ENCODE measurements around the gene POLR2F.

POLR2F gene

GRCh38 chr22:37953437-37954179, at the start of gene POLR2F, which contains the start of gene C22orf23:
Gene POLR2F (plus strand): TSS chr22:37953699. CDS start chr22:37953788, 89 bp downstream.
Gene C22orf23 (minus strand): TSS chr22:37953601. CDS start chr22:37953149, 452 bp downstream.
- DNase-seq = peak; percentile 96

- DNase-seq = peak in 1 of 2 donors; percentile 33
Observed at GRCh38 chr22:37904572-37905533, 48.6 kb upstream of the POLR2F start.

GRCh38 chr22:37905534-37906363, 47.8 kb upstream of the POLR2F start, which contains the start of gene MICALL1:
Gene MICALL1 (plus strand): TSS chr22:37906297. CDS start chr22:37906423, 126 bp downstream.
- DNase-seq = peak; percentile 71 to 72

GRCh38 chr22:37906364-37907008, 47.0 kb upstream of the POLR2F start:
- peak; percentile 10 to 44 for DNase-seq

GRCh38 chr22:37907036-37907954, 46.2 kb upstream of the POLR2F start:
- DNase-seq = no peak

- no peak for DNase-seq
Observed at GRCh38 chr22:37909766-37910165, 43.7 kb upstream of the POLR2F start.

GRCh38 chr22:37910890-37911672, 42.4 kb upstream of the POLR2F start:
- no peak for DNase-seq

- no peak for DNase-seq
Observed at GRCh38 chr22:37911697-37912096, 41.8 kb upstream of the POLR2F start.

GRCh38 chr22:37912171-37912570, 41.3 kb upstream of the POLR2F start:
- DNase-seq = no peak

- DNase-seq = no peak
Observed at GRCh38 chr22:37913233-37913721, 40.2 kb upstream of the POLR2F start.

- no peak for DNase-seq
Observed at GRCh38 chr22:37916311-37916710, 37.2 kb upstream of the POLR2F start.

- DNase-seq = no peak
Observed at GRCh38 chr22:37917874-37918548, 35.5 kb upstream of the POLR2F start.

GRCh38 chr22:37918580-37919270, 34.8 kb upstream of the POLR2F start:
- DNase-seq = no peak

GRCh38 chr22:37920126-37920525, 33.4 kb upstream of the POLR2F start:
- DNase-seq = no peak

GRCh38 chr22:37922191-37922590, 31.3 kb upstream of the POLR2F start:
- no peak for DNase-seq

GRCh38 chr22:37923927-37924326, 29.6 kb upstream of the POLR2F start:
- DNase-seq = no peak

GRCh38 chr22:37924386-37925065, 29.0 kb upstream of the POLR2F start:
- no peak for DNase-seq

GRCh38 chr22:37925330-37925729, 28.2 kb upstream of the POLR2F start:
- no peak for DNase-seq
